Esophagus squamous epithelium (tissue), 4 donors: ENCODE measurements around the gene LIF.

ENCODE experiments used
- CTCF ChIP-seq, 6 experiments: fragments of 450-650 bp in 4 of 6; fragments of 200-600 bp in 2 of 6; sonication (generic) in 2 of 6; IDR thresholded peaks; one replicate each; pipeline ENCODE4 v1.5.1; 2016 to 2019; ENCODE audit warnings: antibody characterized with exemption in 6 of 6, mild to moderate bottlenecking in 4 of 6, moderate library complexity in 4 of 6
- POLR2A ChIP-seq, 4 donors: fragments of 450-650 bp; IDR thresholded peaks; one replicate each; pipeline ENCODE4 v1.6.1; 2017; ENCODE audit warnings: antibody characterized with exemption in 4 of 4, mild to moderate bottlenecking in 4 of 4, moderate library complexity in 3 of 4

DNA sequence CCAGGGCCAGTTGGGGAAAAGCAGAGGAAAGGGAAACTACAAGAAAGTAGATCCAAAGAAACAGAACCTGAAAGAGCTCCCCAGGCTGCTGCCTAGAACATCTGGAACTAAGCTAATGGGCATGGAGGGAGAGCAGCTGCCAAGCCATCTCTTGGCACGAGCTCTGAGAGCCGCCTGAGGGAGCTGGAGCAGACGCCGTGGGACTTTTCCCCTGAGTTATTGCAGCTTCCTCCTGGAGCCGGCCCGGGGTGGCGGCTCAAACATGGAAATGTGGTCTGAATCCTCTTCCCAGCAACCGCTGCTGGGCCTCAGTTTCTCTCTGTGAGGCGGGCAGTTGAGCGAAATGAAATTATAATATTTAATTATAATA, 41.8 kb downstream of the LIF start:
- TF ChIP-seq CTCF (IDR thresholded peaks at IDR 0.05) (no peak), POLR2A (IDR thresholded peaks at IDR 0.05) (no peak)
